Measurements from ENCODE around the gene UACA. TPM values are rescaled to one million over a fixed set of nuclear protein-coding genes. Genes with fewer than 3 reads are reported as not detected.
"Not testable (repeated sequence)": the region's sequence is repeated elsewhere in the genome, so short reads cannot be mapped to it uniquely, and the experiment has no call there.

UACA gene
- total RNA-seq, 2 experiments from 2014 or later = 0.58 to 1.3 TPM

GRCh38 chr15:70679919-70680231 lies 83.5 kb downstream of the UACA start:
- no peaks in the 10 kb centered on the region for H3K9me3 Mint-ChIP-seq
- peaks cover 2% of the 10 kb centered on the region for H3K4me1 Mint-ChIP-seq
- ChIA-PET POLR2A (interaction anchor here (1.1 kb wide), 1 partner anchor 12 kb away, joined by 3 read pairs; no protein-coding TSS in a partner anchor), CTCF (interaction anchor here (1.0 to 4.8 kb wide), 4 partner anchors 39 to 137 kb away, joined by 3 to 35 read pairs (median 12); no protein-coding TSS in a partner anchor)
- no peak overlapping the region for H3K27ac Mint-ChIP-seq
- H3K36me3 Mint-ChIP-seq (ENCODE audit: low read depth) = no peaks in the 10 kb centered on the region
- H3K4me3 Mint-ChIP-seq = no peak overlapping the region
- DNase-seq = no peak
- peaks cover 33% of the 10 kb centered on the region for H3K27me3 Mint-ChIP-seq

GRCh38 chr15:70672081-70672480 lies 91.3 kb downstream of the UACA start:
- ChIA-PET CTCF (interaction anchor here (1.1 to 2.7 kb wide), 3 partner anchors 11 to 141 kb away, joined by 3 to 13 read pairs (median 6); no protein-coding TSS in a partner anchor), POLR2A (interaction anchor here (0.7 kb wide), 1 partner anchor 137 kb away, joined by 3 read pairs; no protein-coding TSS in a partner anchor)
- no peak for DNase-seq
- H3K9me3 Mint-ChIP-seq = no peaks in the 10 kb centered on the region
- H3K27me3 Mint-ChIP-seq = peaks cover 23% of the 10 kb centered on the region
- peak overlapping the region; percentile 38 for H3K4me3 Mint-ChIP-seq
- H3K27ac Mint-ChIP-seq = peak overlapping the region; percentile 17
- H3K4me1 Mint-ChIP-seq = peaks cover 24% of the 10 kb centered on the region
- no peaks in the 10 kb centered on the region for H3K36me3 Mint-ChIP-seq (ENCODE audit: low read depth)

- CTCF ChIA-PET = no interaction called here
- POLR2A ChIA-PET = no interaction called here
- Mint-ChIP-seq H3K4me3 (no peak overlapping the region), H3K27ac (no peak overlapping the region), H3K4me1 (peaks cover 24% of the 10 kb centered on the region), H3K36me3 (ENCODE audit: low read depth) (no peaks in the 10 kb centered on the region), H3K9me3 (no peaks in the 10 kb centered on the region), H3K27me3 (peaks cover 20% of the 10 kb centered on the region)
- DNase-seq = no peak
Observed at GRCh38 chr15:70670680-70671079, 92.7 kb downstream of the UACA start.

GRCh38 chr15:70669966-70670658 lies 93.2 kb downstream of the UACA start:
- CTCF ChIA-PET = no interaction called here
- POLR2A ChIA-PET = no interaction called here
- H3K4me3 Mint-ChIP-seq = no peak overlapping the region
- H3K27ac Mint-ChIP-seq = no peak overlapping the region
- H3K4me1 Mint-ChIP-seq = peaks cover 24% of the 10 kb centered on the region
- H3K27me3 Mint-ChIP-seq = peaks cover 19% of the 10 kb centered on the region
- no peaks in the 10 kb centered on the region for H3K36me3 Mint-ChIP-seq (ENCODE audit: low read depth)
- no peaks in the 10 kb centered on the region for H3K9me3 Mint-ChIP-seq
- DNase-seq = no peak

- Mint-ChIP-seq H3K4me1 (peaks cover 24% of the 10 kb centered on the region), H3K9me3 (no peaks in the 10 kb centered on the region), H3K36me3 (ENCODE audit: low read depth) (no peaks in the 10 kb centered on the region), H3K27ac (no peak overlapping the region), H3K4me3 (no peak overlapping the region), H3K27me3 (peaks cover 14% of the 10 kb centered on the region)
- no peak for DNase-seq
- ChIA-PET CTCF (interaction anchor here (1.0 kb wide), 1 partner anchor 10 kb away, joined by 3 read pairs; no protein-coding TSS in a partner anchor), POLR2A (no interaction called here)
Observed at GRCh38 chr15:70669006-70669602, 94.3 kb downstream of the UACA start.

GRCh38 chr15:70665599-70665998 lies 97.8 kb downstream of the UACA start:
- ChIA-PET POLR2A (no interaction called here), CTCF (interaction anchor here (3.2 kb wide), 1 partner anchor 57 kb away, joined by 14 read pairs; no protein-coding TSS in a partner anchor)
- Mint-ChIP-seq H3K27ac (no peak overlapping the region), H3K4me1 (peaks cover 5% of the 10 kb centered on the region), H3K36me3 (ENCODE audit: low read depth) (no peaks in the 10 kb centered on the region), H3K4me3 (no peak overlapping the region), H3K27me3 (peaks cover 11% of the 10 kb centered on the region), H3K9me3 (no peaks in the 10 kb centered on the region)
- DNase-seq = no peak

- POLR2A ChIA-PET = no interaction called here
- DNase-seq = no peak
- H3K36me3 Mint-ChIP-seq (ENCODE audit: low read depth) = no peaks in the 10 kb centered on the region
- no peak overlapping the region for H3K27ac Mint-ChIP-seq
- no peaks in the 10 kb centered on the region for H3K9me3 Mint-ChIP-seq
- H3K27me3 Mint-ChIP-seq = peaks cover 8% of the 10 kb centered on the region
- CTCF ChIA-PET = interaction anchor here (1.0 kb wide), 1 partner anchor 58 kb away, joined by 3 read pairs; no protein-coding TSS in a partner anchor
- peaks cover 4% of the 10 kb centered on the region for H3K4me1 Mint-ChIP-seq
- no peak overlapping the region for H3K4me3 Mint-ChIP-seq
Observed at GRCh38 chr15:70664494-70664893, 98.9 kb downstream of the UACA start.

- H3K4me1 Mint-ChIP-seq; DNase-seq; H3K27me3 Mint-ChIP-seq; H3K36me3 Mint-ChIP-seq (ENCODE audit: low read depth); H3K9me3 Mint-ChIP-seq; H3K4me3 Mint-ChIP-seq; H3K27ac Mint-ChIP-seq; CTCF ChIA-PET; POLR2A ChIA-PET: not testable (repeated sequence)
Observed at GRCh38 chr15:70663069-70663468, 100.3 kb downstream of the UACA start.

- peaks cover 4% of the 10 kb centered on the region for H3K4me1 Mint-ChIP-seq
- POLR2A ChIA-PET = no interaction called here
- H3K27me3 Mint-ChIP-seq = peaks cover 10% of the 10 kb centered on the region
- H3K4me3 Mint-ChIP-seq = no peak overlapping the region
- CTCF ChIA-PET = interaction anchor here (1.5 kb wide), 1 partner anchor 63 kb away, joined by 4 read pairs; no protein-coding TSS in a partner anchor
- H3K27ac Mint-ChIP-seq = no peak overlapping the region
- DNase-seq = no peak
- H3K9me3 Mint-ChIP-seq = no peaks in the 10 kb centered on the region
- H3K36me3 Mint-ChIP-seq (ENCODE audit: low read depth) = no peaks in the 10 kb centered on the region
Observed at GRCh38 chr15:70659662-70660061, 103.7 kb downstream of the UACA start.

- POLR2A ChIA-PET = no interaction called here
- H3K4me1 Mint-ChIP-seq = peaks cover 4% of the 10 kb centered on the region
Observed at GRCh38 chr15:70658641-70659040, 104.7 kb downstream of the UACA start.

GRCh38 chr15:70653426-70653825 lies 109.9 kb downstream of the UACA start:
- Mint-ChIP-seq H3K4me3 (no peak overlapping the region), H3K9me3 (no peaks in the 10 kb centered on the region), H3K27ac (no peak overlapping the region), H3K36me3 (ENCODE audit: low read depth) (no peaks in the 10 kb centered on the region), H3K27me3 (peaks cover 14% of the 10 kb centered on the region), H3K4me1 (no peaks in the 10 kb centered on the region)
- DNase-seq = no peak
- ChIA-PET POLR2A (interaction anchor here (0.7 kb wide), 1 partner anchor 340 kb away, joined by 3 read pairs; no protein-coding TSS in a partner anchor), CTCF (no interaction called here)

More at GRCh38 chr15:70658641-70659040, 104.7 kb downstream of the UACA start:
- Mint-ChIP-seq H3K27me3 (peaks cover 16% of the 10 kb centered on the region), H3K27ac (no peak overlapping the region), H3K9me3 (no peaks in the 10 kb centered on the region), H3K4me3 (no peak overlapping the region), H3K36me3 (ENCODE audit: low read depth) (no peaks in the 10 kb centered on the region)
- DNase-seq = no peak
- CTCF ChIA-PET = interaction anchor here (1.5 kb wide), 1 partner anchor 64 kb away, joined by 4 read pairs; no protein-coding TSS in a partner anchor

- ChIA-PET CTCF (no interaction called here), POLR2A (no interaction called here)
- no peak overlapping the region for H3K27ac Mint-ChIP-seq
- H3K36me3 Mint-ChIP-seq (ENCODE audit: low read depth) = no peaks in the 10 kb centered on the region
- no peaks in the 10 kb centered on the region for H3K9me3 Mint-ChIP-seq
- DNase-seq = no peak
- H3K4me1 Mint-ChIP-seq = no peaks in the 10 kb centered on the region
- peaks cover 16% of the 10 kb centered on the region for H3K27me3 Mint-ChIP-seq
- H3K4me3 Mint-ChIP-seq = no peak overlapping the region
Observed at GRCh38 chr15:70652341-70652740, 111.0 kb downstream of the UACA start.

GRCh38 chr15:70651303-70651845 lies 112.0 kb downstream of the UACA start:
- Mint-ChIP-seq H3K27ac (no peak overlapping the region), H3K9me3 (no peaks in the 10 kb centered on the region), H3K4me1 (no peaks in the 10 kb centered on the region), H3K4me3 (no peak overlapping the region), H3K36me3 (ENCODE audit: low read depth) (no peaks in the 10 kb centered on the region), H3K27me3 (peaks cover 20% of the 10 kb centered on the region)
- ChIA-PET POLR2A (no interaction called here), CTCF (interaction anchor here (1.5 kb wide), 1 partner anchor 71 kb away, joined by 6 read pairs; no protein-coding TSS in a partner anchor)
- DNase-seq = no peak

All from activated CD4-positive, alpha-beta memory T cell treated with anti-CD3 and anti-CD28 coated beads, Interleukin-2, amount 10 ng/mL, durations not matched to agents 7 days and 5 days (primary cell).